Measurements from ENCODE around the gene GCK. TPM values are rescaled to one million over a fixed set of nuclear protein-coding genes. Genes with fewer than 3 reads are reported as not detected.
A peak's percentile ranks its signal among the peaks of the same experiment; 100 is the strongest.

GCK gene
- polyA plus RNA-seq, 1 of the 3 experiments (the other 2 are of a cell fraction): 1.6 TPM

- DNase-seq: no peak
- no peak for TF ChIP-seq ELF1 (IDR thresholded peaks at IDR 0.05)
- no peak for TF ChIP-seq MAX (IDR thresholded peaks at IDR 0.05; ENCODE audit: low read depth)
- no peak for TF ChIP-seq RFX5 (IDR thresholded peaks at IDR 0.05; ENCODE audit: low read length)
- TF ChIP-seq MXI1 (IDR thresholded peaks at IDR 0.05; ENCODE audit: low read depth, low read length): no peak
- TF ChIP-seq JUND (IDR thresholded peaks at IDR 0.05): no peak
- TF ChIP-seq RCOR1 (IDR thresholded peaks at IDR 0.05; ENCODE audit: low read length): no peak
- no peak for TF ChIP-seq FOXJ3 (CRISPR knock-in tag; IDR thresholded peaks at IDR 0.05)
- TF ChIP-seq GATA2 (CRISPR knock-in tag; IDR thresholded peaks at IDR 0.05): no peak
- no peak for TF ChIP-seq CHD2 (IDR thresholded peaks at IDR 0.05; ENCODE audit: low read length, partially characterized antibody)
- TF ChIP-seq FOXM1 (IDR thresholded peaks at IDR 0.05; ENCODE audit: low read depth): no peak
- no peak for TF ChIP-seq TAF1 (IDR thresholded peaks at IDR 0.05; ENCODE audit: borderline replicate concordance, low read depth, low read length)
- no peak for TF ChIP-seq EZH2phosphoT487 (IDR thresholded peaks at IDR 0.05; ENCODE audit: borderline replicate concordance, low read depth)
- TF ChIP-seq YY1 (IDR thresholded peaks at IDR 0.05; ENCODE audit: low read depth): no peak
- no peak overlapping the region for H3K27ac ChIP-seq (ENCODE audit: low read depth in 2 of 2, low read length in 1 of 2)
- no peaks in the 10 kb centered on the region for H3K9me2 ChIP-seq
- peaks cover 15% of the 10 kb centered on the region for H3F3A ChIP-seq (replicated peaks; ENCODE audit: insufficient read depth)
- H3K4me2 ChIP-seq: no peak overlapping the region
- H3K36me3 ChIP-seq (replicated peaks in 1 of 2; ENCODE audit: control insufficient read depth in 1 of 2, insufficient read depth in 2 of 2, low read length in 1 of 2): no peaks in the 10 kb centered on the region
- H3K4me3 ChIP-seq (ENCODE audit: low read depth in 2 of 2, low read length in 1 of 2): no peak overlapping the region
- peaks cover 0 to 11% of the 10 kb centered on the region in 2 experiments; a peak in 1 of 4 replicates for H3K4me1 ChIP-seq (ENCODE audit: control insufficient read depth in 1 of 2, insufficient read depth in 2 of 2, low read depth in 1 of 2, low read length in 1 of 2)
- H3K9ac ChIP-seq: no peak overlapping the region; the same call in 1 of the 2 replicates
- H4K20me1 ChIP-seq (ENCODE audit: insufficient read depth): no peaks in the 10 kb centered on the region
- H3K79me2 ChIP-seq (ENCODE audit: insufficient read depth): no peaks in the 10 kb centered on the region
- ChIA-PET CTCF (no interaction called here), POLR2A (no interaction called here)
- no peaks in the 10 kb centered on the region for H3K9me3 ChIP-seq
- peak overlapping the region; percentile 60 for H2AFZ ChIP-seq (ENCODE audit: low read depth)
- WGBS (ENCODE audit: low lambda C conversion rate): 82% methylated on average over 2 of the region's 2 CpGs
- no peaks in the 10 kb centered on the region for H3K27me3 ChIP-seq (ENCODE audit: insufficient read depth)
Observed at GRCh38 chr7:44094883-44095592, 94.2 kb downstream of the GCK start.

DNA sequence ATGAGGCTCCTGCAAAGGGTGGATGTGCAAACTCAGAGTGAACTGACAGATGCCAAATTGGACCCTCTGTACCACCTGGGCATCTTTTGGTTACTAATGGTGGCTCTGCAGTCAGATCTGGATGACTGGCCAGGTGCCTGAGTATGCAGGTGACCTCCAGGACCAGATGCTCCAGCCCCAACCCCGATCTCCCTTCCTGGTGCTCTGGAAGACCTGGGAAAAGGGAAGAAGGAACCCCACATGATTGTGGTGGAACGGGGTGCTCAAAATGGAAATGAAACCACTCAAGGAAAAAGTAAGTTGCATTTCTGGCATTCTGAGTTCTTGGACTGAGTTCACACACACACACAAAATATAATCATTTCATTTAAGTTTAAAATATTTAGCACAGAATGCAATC is 94.9 kb downstream of the GCK start:
- Histone ChIP-seq H3K79me2 (ENCODE audit: insufficient read depth) (no peaks in the 10 kb centered on the region), H3K27ac (ENCODE audit: low read depth in 2 of 2, low read length in 1 of 2) (no peak overlapping the region), H3K4me1 (ENCODE audit: control insufficient read depth in 1 of 2, insufficient read depth in 2 of 2, low read depth in 1 of 2, low read length in 1 of 2) (0 out of 4 replicates have a peak, but pooled peaks cover 0 to 5% of the 10 kb centered on the region in 2 experiments), H2AFZ (ENCODE audit: low read depth) (peak overlapping the region; percentile 60), H3K4me3 (ENCODE audit: low read depth in 2 of 2, low read length in 1 of 2) (no peak overlapping the region), H3K9me2 (no peaks in the 10 kb centered on the region), H3K27me3 (ENCODE audit: insufficient read depth) (no peaks in the 10 kb centered on the region), H4K20me1 (ENCODE audit: insufficient read depth) (no peaks in the 10 kb centered on the region), H3F3A (replicated peaks; ENCODE audit: insufficient read depth) (peaks cover 22% of the 10 kb centered on the region), H3K36me3 (replicated peaks in 1 of 2; ENCODE audit: control insufficient read depth in 1 of 2, insufficient read depth in 2 of 2, low read length in 1 of 2) (no peaks in the 10 kb centered on the region), H3K4me2 (no peak overlapping the region), H3K9me3 (no peaks in the 10 kb centered on the region), H3K9ac (no peak overlapping the region; the same call in 1 of the 2 replicates)
- TF ChIP-seq FOXJ3 (CRISPR knock-in tag; IDR thresholded peaks at IDR 0.05) (no peak), SIN3A (IDR thresholded peaks at IDR 0.05; ENCODE audit: borderline replicate concordance, low read depth, low read length) (no peak), MAX (IDR thresholded peaks at IDR 0.05; ENCODE audit: low read depth) (no peak), SMC3 (IDR thresholded peaks at IDR 0.05; ENCODE audit: low read depth, low read length) (no peak), GABPA (IDR thresholded peaks at IDR 0.05; ENCODE audit: low read depth) (no peak), EP300 (IDR thresholded peaks at IDR 0.05; ENCODE audit: borderline replicate concordance in 1 of 2, low read depth in 1 of 2, low read length in 1 of 2) (no peak), POLR2AphosphoS5 (IDR thresholded peaks at IDR 0.05; ENCODE audit: low read depth, low read length) (no peak), EZH2phosphoT487 (IDR thresholded peaks at IDR 0.05; ENCODE audit: borderline replicate concordance, low read depth) (no peak), NFIC (IDR thresholded peaks at IDR 0.05; ENCODE audit: borderline replicate concordance) (no peak)
- TF ChIP-seq, protein P1, sequence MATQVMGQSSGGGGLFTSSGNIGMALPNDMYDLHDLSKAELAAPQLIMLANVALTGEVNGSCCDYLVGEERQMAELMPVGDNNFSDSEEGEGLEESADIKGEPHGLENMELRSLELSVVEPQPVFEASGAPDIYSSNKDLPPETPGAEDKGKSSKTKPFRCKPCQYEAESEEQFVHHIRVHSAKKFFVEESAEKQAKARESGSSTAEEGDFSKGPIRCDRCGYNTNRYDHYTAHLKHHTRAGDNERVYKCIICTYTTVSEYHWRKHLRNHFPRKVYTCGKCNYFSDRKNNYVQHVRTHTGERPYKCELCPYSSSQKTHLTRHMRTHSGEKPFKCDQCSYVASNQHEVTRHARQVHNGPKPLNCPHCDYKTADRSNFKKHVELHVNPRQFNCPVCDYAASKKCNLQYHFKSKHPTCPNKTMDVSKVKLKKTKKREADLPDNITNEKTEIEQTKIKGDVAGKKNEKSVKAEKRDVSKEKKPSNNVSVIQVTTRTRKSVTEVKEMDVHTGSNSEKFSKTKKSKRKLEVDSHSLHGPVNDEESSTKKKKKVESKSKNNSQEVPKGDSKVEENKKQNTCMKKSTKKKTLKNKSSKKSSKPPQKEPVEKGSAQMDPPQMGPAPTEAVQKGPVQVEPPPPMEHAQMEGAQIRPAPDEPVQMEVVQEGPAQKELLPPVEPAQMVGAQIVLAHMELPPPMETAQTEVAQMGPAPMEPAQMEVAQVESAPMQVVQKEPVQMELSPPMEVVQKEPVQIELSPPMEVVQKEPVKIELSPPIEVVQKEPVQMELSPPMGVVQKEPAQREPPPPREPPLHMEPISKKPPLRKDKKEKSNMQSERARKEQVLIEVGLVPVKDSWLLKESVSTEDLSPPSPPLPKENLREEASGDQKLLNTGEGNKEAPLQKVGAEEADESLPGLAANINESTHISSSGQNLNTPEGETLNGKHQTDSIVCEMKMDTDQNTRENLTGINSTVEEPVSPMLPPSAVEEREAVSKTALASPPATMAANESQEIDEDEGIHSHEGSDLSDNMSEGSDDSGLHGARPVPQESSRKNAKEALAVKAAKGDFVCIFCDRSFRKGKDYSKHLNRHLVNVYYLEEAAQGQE (IDR thresholded peaks at IDR 0.05; ENCODE audit: low read depth, low read length): no peak
- no peak for DNase-seq
- CTCF ChIA-PET: no interaction called here
- POLR2A ChIA-PET: no interaction called here
- 57% methylated on average over 2 of the region's 2 CpGs for WGBS (ENCODE audit: low lambda C conversion rate)

Measured in SK-N-SH (cell line).